ENCODE data around the gene NEK2.
A peak's percentile ranks its signal among the peaks of the same experiment; 100 is the strongest.
"Not testable (repeated sequence)": the region's sequence is repeated elsewhere in the genome, so short reads cannot be mapped to it uniquely, and the experiment has no call there.

Gene NEK2

DNA sequence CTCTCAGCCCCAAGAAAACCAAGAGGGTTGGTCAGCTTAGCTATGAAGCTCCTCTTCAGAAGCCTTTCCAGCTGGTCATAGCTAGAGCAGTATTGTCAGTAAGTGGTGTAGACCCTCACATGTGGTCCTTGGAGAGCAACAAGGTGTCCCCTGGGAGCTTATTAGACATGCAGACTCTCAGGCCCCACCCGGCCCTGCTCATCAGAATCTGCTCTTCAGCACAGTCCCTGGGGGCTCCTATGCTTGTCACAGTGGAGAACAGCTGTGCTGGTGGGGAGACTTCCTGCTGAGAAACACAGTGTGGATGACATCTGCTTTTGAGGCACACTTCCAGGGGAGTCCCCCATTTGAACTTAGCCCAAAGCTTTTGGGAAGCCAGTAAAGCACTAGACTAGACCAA is 21.9 kb upstream of the NEK2 start:
- no peak for DNase-seq (ENCODE audit: low read depth)
- TF ChIP-seq, protein P1, sequence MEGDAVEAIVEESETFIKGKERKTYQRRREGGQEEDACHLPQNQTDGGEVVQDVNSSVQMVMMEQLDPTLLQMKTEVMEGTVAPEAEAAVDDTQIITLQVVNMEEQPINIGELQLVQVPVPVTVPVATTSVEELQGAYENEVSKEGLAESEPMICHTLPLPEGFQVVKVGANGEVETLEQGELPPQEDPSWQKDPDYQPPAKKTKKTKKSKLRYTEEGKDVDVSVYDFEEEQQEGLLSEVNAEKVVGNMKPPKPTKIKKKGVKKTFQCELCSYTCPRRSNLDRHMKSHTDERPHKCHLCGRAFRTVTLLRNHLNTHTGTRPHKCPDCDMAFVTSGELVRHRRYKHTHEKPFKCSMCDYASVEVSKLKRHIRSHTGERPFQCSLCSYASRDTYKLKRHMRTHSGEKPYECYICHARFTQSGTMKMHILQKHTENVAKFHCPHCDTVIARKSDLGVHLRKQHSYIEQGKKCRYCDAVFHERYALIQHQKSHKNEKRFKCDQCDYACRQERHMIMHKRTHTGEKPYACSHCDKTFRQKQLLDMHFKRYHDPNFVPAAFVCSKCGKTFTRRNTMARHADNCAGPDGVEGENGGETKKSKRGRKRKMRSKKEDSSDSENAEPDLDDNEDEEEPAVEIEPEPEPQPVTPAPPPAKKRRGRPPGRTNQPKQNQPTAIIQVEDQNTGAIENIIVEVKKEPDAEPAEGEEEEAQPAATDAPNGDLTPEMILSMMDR (conservative IDR thresholded peaks at IDR 0.05; ENCODE audit: control insufficient read depth, insufficient read depth, low read depth, low read length) = no peak

DNA sequence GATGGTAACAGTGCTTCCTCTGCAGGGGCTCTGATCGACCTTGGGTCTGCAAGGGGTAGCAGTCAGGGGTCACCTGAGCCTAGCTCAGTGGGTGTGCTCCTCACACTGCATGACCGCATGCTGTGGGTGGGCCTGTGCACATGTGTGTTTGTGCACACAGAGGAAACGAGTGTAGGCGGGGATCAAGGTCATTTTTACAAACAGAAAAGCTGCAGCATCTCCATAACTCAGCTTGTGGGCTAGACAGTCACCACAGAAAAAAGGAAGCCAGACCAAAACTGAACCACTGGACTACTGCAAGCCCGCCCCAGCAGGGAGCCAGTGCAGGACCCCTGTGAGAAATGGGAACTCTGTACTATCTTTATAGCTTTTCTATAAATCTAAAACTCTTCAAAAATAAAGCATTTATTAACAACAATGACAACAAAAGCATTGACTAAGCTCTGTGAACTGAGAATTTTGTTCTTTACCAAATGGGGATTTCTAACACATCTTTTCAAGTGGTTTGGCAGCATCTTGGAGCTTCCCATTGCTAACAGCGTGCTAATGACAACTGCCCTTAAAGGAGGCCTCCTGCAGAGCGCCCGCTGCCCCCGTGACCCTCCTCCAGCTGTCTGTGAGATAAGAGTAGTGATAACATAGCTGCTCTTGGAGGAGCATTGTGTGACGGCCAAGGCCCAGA is 19.9 kb upstream of the NEK2 start:
- no peak for DNase-seq (ENCODE audit: low read depth)
- TF ChIP-seq, protein P1 (conservative IDR thresholded peaks at IDR 0.05; ENCODE audit: control insufficient read depth, insufficient read depth, low read depth, low read length) = no peak
- H3K4me3 ChIP-seq (ENCODE audit: control insufficient read depth, low read depth, low read length) = no peak overlapping the region

More for the DNA sequence above, 21.9 kb upstream of the NEK2 start:
- H3K4me3 ChIP-seq (ENCODE audit: control insufficient read depth, low read depth, low read length) = no peak overlapping the region

DNA sequence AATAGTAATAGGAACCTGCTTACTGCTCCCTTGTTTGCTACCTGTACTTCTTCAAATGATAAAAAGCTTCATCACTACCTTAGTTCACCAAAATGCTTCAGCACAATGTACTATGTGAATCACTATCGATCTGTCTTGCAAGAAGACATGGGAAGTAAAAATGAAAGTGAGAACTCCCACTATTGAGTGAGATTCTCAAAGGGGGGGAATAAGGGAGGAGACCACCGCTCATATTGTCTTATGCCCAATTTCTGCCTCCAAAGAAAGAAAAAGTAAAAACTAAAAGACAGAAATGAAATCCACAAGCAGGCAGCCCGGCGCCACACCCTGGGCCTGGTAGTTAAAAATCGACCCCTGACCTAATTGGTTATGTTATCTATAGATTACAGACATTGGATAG is 18.5 kb upstream of the NEK2 start:
- H3K4me3 ChIP-seq (ENCODE audit: control insufficient read depth, low read depth, low read length); DNase-seq (ENCODE audit: low read depth): not testable (repeated sequence)

DNA sequence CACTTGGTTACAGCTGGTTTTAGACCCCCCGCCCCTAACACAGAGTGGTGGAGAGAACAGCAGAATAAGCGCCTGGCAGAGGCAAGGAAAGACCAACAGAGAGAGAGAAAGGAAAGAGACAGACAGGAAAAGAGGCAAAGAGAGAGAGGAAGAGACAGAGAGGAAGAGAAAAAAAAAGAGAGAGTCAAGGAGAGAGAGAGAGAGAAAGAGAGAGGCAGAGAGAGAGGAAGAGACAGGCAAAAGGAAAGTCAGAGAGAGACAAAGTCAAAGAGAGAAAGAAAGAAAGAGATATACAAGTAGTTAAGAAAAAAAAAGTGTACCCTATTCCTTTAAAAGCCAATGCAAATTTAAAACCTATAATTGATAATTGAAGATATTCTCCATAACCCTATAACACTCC is 13.0 kb upstream of the NEK2 start:
- H3K4me3 ChIP-seq (ENCODE audit: control insufficient read depth, low read depth, low read length) = no peak overlapping the region
- TF ChIP-seq, protein P1 (conservative IDR thresholded peaks at IDR 0.05; ENCODE audit: control insufficient read depth, insufficient read depth, low read depth, low read length) = no peak
- no peak for DNase-seq (ENCODE audit: low read depth)

DNA sequence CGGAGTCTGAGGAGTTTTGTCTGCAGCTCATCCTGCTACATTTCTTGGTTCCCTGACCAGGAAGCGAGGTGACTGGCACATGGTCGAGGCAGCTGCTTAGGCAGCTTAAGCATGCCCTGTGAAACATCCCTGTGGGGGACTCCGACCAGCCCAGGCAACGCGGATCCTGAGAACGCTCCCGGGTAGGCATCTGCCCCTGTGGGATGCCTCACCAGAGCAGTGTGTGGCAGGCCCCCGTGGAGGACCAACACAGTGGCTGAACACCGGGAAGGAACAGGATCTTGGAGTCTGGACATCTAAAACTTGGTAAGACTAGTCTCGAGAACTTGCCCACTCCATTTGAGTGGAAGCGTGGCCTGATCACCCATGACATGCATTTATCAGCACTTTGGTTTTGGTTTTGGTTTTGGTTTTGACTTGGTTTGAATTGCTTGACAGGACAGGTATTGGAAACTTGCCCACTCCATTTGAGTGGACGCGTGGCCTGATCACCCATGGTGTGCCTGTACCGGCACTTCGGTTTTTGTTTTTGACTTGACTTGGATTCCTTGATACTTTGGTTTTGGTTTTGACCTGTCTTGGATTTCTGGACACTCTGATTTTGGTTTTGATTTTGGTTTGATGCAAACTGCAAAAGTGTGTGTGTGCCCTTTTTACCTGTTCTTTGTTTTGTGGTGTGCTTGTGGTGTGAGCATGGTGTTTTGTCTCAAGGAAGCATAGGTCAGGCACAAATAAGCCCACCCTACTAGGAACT is 12.2 kb upstream of the NEK2 start:
- no peak for DNase-seq (ENCODE audit: low read depth)
- TF ChIP-seq, protein P1 (conservative IDR thresholded peaks at IDR 0.05; ENCODE audit: control insufficient read depth, insufficient read depth, low read depth, low read length) = no peak
- no peak overlapping the region for H3K4me3 ChIP-seq (ENCODE audit: control insufficient read depth, low read depth, low read length)

DNA sequence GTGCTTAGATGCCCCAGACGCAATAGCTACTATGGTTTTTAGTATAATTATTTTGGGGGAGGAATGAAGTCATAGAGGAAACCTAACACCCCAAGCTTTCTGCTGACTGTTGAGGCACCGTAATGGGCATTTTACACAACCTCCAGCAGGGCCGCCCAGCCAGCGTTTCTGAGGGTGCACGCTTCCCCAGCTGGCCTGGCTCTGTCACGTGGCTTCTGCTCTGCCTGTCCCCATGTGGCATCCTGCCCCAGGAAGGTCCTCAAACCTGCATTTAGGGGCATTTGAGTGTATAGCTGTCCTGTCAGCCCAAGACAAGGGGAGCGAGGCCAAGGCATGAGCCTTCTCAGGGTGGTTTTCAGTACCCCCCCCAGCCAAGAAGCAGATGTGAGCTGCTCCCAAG is 10.4 kb upstream of the NEK2 start:
- TF ChIP-seq, protein P1 (conservative IDR thresholded peaks at IDR 0.05; ENCODE audit: control insufficient read depth, insufficient read depth, low read depth, low read length) = no peak
- no peak for DNase-seq (ENCODE audit: low read depth)
- H3K4me3 ChIP-seq (ENCODE audit: control insufficient read depth, low read depth, low read length) = no peak overlapping the region

DNA sequence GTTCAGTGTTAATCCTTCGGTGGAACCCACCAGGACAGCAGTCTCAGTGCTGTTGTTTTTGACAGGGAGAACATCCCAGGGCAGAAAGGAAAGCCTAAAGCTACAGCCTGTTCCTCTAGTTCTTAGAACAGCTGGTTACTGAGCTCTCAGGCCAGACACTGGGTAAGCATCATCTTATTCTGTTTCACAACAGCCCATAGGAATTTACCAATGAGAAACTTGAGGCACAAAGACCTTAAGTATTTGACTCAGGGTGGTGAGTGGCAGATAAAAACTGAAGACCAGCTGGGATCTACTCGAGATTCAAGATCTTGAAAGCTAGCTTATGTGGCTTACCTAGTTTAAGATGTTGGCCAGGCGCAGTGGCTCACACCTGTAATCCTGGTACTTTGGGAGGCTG is 9.4 kb upstream of the NEK2 start:
- TF ChIP-seq, protein P1 (conservative IDR thresholded peaks at IDR 0.05; ENCODE audit: control insufficient read depth, insufficient read depth, low read depth, low read length) = no peak
- H3K4me3 ChIP-seq (ENCODE audit: control insufficient read depth, low read depth, low read length) = no peak overlapping the region
- DNase-seq (ENCODE audit: low read depth) = peak; percentile 16

All from fibroblast of mammary gland (primary cell).